CD14-positive monocyte (primary cell): ENCODE data around the gene ARL16. TPM values are rescaled to one million over a fixed set of nuclear protein-coding genes. Genes with fewer than 3 reads are reported as not detected.

Experiments used
- DNase-seq, 3 donors: peaks; one replicate each; pipeline ENCODE4 v3.0.0-alpha.2; 2011 to 2022
- H2AFZ ChIP-seq: 2 replicates; pipeline ENCODE4 v1.6.0; 2012; ENCODE audit warnings: mild to moderate bottlenecking, low read depth, low read length, inconsistent platforms; ENCODE audit not compliant: insufficient read depth, poor library complexity, severe bottlenecking
- H3K27ac ChIP-seq, 2 donors: 1 replicate in 1 of 2; 2 replicates in 1 of 2; pipeline ENCODE4 v1.5.1; 2012 to 2013; ENCODE audit warnings: low read length in 2 of 2, control low read depth in 1 of 2, inconsistent platforms in 1 of 2, low read depth in 1 of 2, mild to moderate bottlenecking in 1 of 2
- H3K27me3 ChIP-seq, 2 donors: one replicate each; pipeline versions ENCODE4 v1.6.0 to v1.6.1; 2011 to 2013; ENCODE audit warnings: low read length in 2 of 2; ENCODE audit not compliant: control insufficient read depth in 2 of 2, insufficient read depth in 2 of 2
- H3K36me3 ChIP-seq, 2 donors: replicated peaks in 1 of 2; 1 replicate in 1 of 2; 2 replicates in 1 of 2; pipeline versions ENCODE4 v1.5.1 to v1.6.1; 2012 to 2013; ENCODE audit warnings: low read length in 2 of 2, control low read depth in 1 of 2, inconsistent platforms in 1 of 2, mild to moderate bottlenecking in 1 of 2; ENCODE audit not compliant: insufficient read depth in 2 of 2, control insufficient read depth in 1 of 2
- H3K4me1 ChIP-seq, 2 donors: 1 replicate in 1 of 2; 2 replicates in 1 of 2; pipeline versions ENCODE4 v1.5.1 to v1.6.1; 2012 to 2013; ENCODE audit warnings: low read length in 2 of 2, control low read depth in 1 of 2, inconsistent platforms in 1 of 2, mild to moderate bottlenecking in 1 of 2, moderate library complexity in 1 of 2; ENCODE audit not compliant: insufficient read depth in 2 of 2, control insufficient read depth in 1 of 2
- H3K4me2 ChIP-seq: replicated peaks from 2 replicates; pipeline ENCODE3; 2012; ENCODE audit warnings: low read length, moderate library complexity, mild to moderate bottlenecking; ENCODE audit not compliant: poor library complexity, severe bottlenecking; ENCODE audit errors: extremely low read depth
- H3K4me3 ChIP-seq, 3 experiments: fragments of 200-600 bp in 1 of 3; sonication (generic) in 1 of 3; replicated peaks in 1 of 3; 1 replicate in 2 of 3; 2 replicates in 1 of 3; pipeline ENCODE4 v1.5.1; 2011 to 2013; ENCODE audit warnings: low read length in 3 of 3, mild to moderate bottlenecking in 3 of 3, control low read depth in 2 of 3, low read depth in 2 of 3, inconsistent platforms in 1 of 3, moderate library complexity in 1 of 3
- H3K79me2 ChIP-seq: 2 replicates; pipeline ENCODE4 v1.6.0; 2012; ENCODE audit warnings: mild to moderate bottlenecking, control low read depth, inconsistent platforms, low read length, moderate library complexity; ENCODE audit not compliant: insufficient read depth
- H3K9ac ChIP-seq: 2 replicates; pipeline ENCODE4 v1.6.0; 2017; ENCODE audit warnings: low read length, mild to moderate bottlenecking; ENCODE audit not compliant: insufficient read depth, poor library complexity, severe bottlenecking
- H3K9me3 ChIP-seq, 2 donors: replicated peaks in 1 of 2; 1 replicate in 1 of 2; 2 replicates in 1 of 2; pipeline versions ENCODE4 v1.5.1 to v1.6.1; 2012 to 2013; ENCODE audit warnings: low read length in 2 of 2, control low read depth in 1 of 2; ENCODE audit not compliant: control insufficient read depth in 1 of 2, insufficient read depth in 1 of 2
- H4K20me1 ChIP-seq: 2 replicates; pipeline ENCODE4 v1.6.0; 2012; ENCODE audit warnings: mild to moderate bottlenecking, low read length, control low read depth, moderate library complexity; ENCODE audit not compliant: insufficient read depth
- H3K27ac Mint-ChIP-seq, 7 donors: one replicate each; pipeline ENCODE4 v1.8.0; 2020; ENCODE audit warnings: mild to moderate bottlenecking in 7 of 7, mixed read lengths in 7 of 7, moderate library complexity in 6 of 7, inconsistent platforms in 2 of 7
- H3K27me3 Mint-ChIP-seq, 3 donors: one replicate each; pipeline ENCODE4 v1.8.0; 2021 to 2022; ENCODE audit warnings: low read depth in 3 of 3, mild to moderate bottlenecking in 3 of 3, mixed read lengths in 3 of 3, moderate library complexity in 3 of 3, inconsistent platforms in 1 of 3
- H3K36me3 Mint-ChIP-seq, 2 donors: one replicate each; pipeline ENCODE4 v1.8.0; 2020; ENCODE audit warnings: mixed read lengths in 2 of 2, inconsistent platforms in 1 of 2, mild to moderate bottlenecking in 1 of 2
- H3K4me1 Mint-ChIP-seq: one replicate; pipeline ENCODE4 v1.8.0; 2020; ENCODE audit warnings: mild to moderate bottlenecking, mixed read lengths
- H3K4me3 Mint-ChIP-seq, 2 donors: one replicate each; pipeline ENCODE4 v1.8.0; 2020; ENCODE audit warnings: mild to moderate bottlenecking in 2 of 2, mixed read lengths in 2 of 2, moderate library complexity in 1 of 2
- H3K9me3 Mint-ChIP-seq, 7 donors: one replicate each; pipeline ENCODE4 v1.8.0; 2020 to 2022; ENCODE audit warnings: mixed read lengths in 7 of 7, mild to moderate bottlenecking in 6 of 7, moderate library complexity in 6 of 7, inconsistent platforms in 2 of 7
- CTCF ChIP-seq: fragments of 200-600 bp; IDR thresholded peaks from one replicate; pipeline ENCODE4 v1.8.0; 2022; ENCODE audit warnings: antibody characterized with exemption, mild to moderate bottlenecking
- WGBS: methylation state at CpG from one replicate; pipeline ENCODE4 v1.1.5; 2013; ENCODE audit warnings: missing lambda C conversion rate; ENCODE audit not compliant: insufficient coverage; 5-methylcytosine and 5-hydroxymethylcytosine counted together
- intact Hi-C, 2 donors: fragments of 100-400 bp; cut with micrococcal nuclease; formaldehyde crosslinking; loops; one replicate each; pipeline versions ENCODE4 v1.15.0 to v1.15.1; 2023
- polyA plus RNA-seq, 3 donors: library from polyadenylated mRNA; depleted of rRNA in 1 of 3; unstranded in 2 of 3; stranded (reverse) in 1 of 3; fragments of 300-500 nt in 2 of 3; fragments of >200 nt in 1 of 3; fragmentation: Illumina TruSeq in 2 of 3; gene quantifications; 1 replicate in 2 of 3; 2 replicates in 1 of 3; pipeline ENCODE4 v1.2.3, GENCODE V29; 2012 to 2021
- small RNA-seq: library from RNA; depleted of rRNA; stranded (forward); fragments of <200 nt; gene quantifications from one replicate; pipeline ENCODE3, GENCODE V24; 2012; ENCODE audit warnings: low read depth; ENCODE audit not compliant: insufficient read length

Gene ARL16
- polyA plus RNA-seq, 3 donors = 17.6 to 43.0 (median 28.7) TPM

GRCh38 chr17:81631482-81631881, 52.1 kb downstream of the ARL16 start:
- H3K27ac Mint-ChIP-seq = peak overlapping the region in 2 of 7 donors; percentile 42 to 69
- peaks cover 68% of the 10 kb centered on the region for H3K79me2 ChIP-seq
- no peaks in the 10 kb centered on the region for H3K27me3 ChIP-seq
- WGBS = 68% methylated on average over 2 of the region's 7 CpGs
- intact Hi-C loops = no loop called here
- peaks cover 28 to 43% of the 10 kb centered on the region in 2 donors for H3K36me3 ChIP-seq
- no peak overlapping the region for H3K4me3 Mint-ChIP-seq
- TF ChIP-seq CTCF = no peak
- peaks cover 63% of the 10 kb centered on the region for H4K20me1 ChIP-seq
- H3K9ac ChIP-seq = no peak overlapping the region
- no peaks in the 10 kb centered on the region for H3K27me3 Mint-ChIP-seq
- no peak for DNase-seq
- peaks cover 18% of the 10 kb centered on the region for H3K4me1 Mint-ChIP-seq
- no peak overlapping the region for H2AFZ ChIP-seq
- peaks cover 11 to 13% of the 10 kb centered on the region in 2 donors for H3K4me1 ChIP-seq
- H3K4me3 ChIP-seq = no peak overlapping the region
- no peak overlapping the region for H3K27ac ChIP-seq
- H3K36me3 Mint-ChIP-seq = peaks cover 37 to 46% of the 10 kb centered on the region in 2 donors
- no peaks in the 10 kb centered on the region for H3K9me3 Mint-ChIP-seq
- H3K4me2 ChIP-seq = no peak overlapping the region
- H3K9me3 ChIP-seq = no peaks in the 10 kb centered on the region

Small RNA genes within 50 kb of the gene (small RNA-seq; reads per million reads assigned to genes)
- not detected for gene MIR6786

Other genes with a start within 250 kb of the ARL16 start
- gene ACTG1, start 171.0 kb downstream of the ARL16 start, polyA plus RNA-seq = 1,000 to 10,000 TPM; 1,133 to 3,195 (median 1,620) TPM
- under 1 TPM in 1 of 3 donors, not detected in 2; 0.07 TPM for gene FSCN2, start 155.4 kb downstream of the ARL16 start, polyA plus RNA-seq
- 10 to 100 TPM; 10.3 to 37.6 (median 13.9) TPM for gene FAAP100, start 131.4 kb downstream of the ARL16 start, polyA plus RNA-seq
- 100 to 1,000 TPM in 2 of 3 donors, 10 to 100 TPM in 1; 92.1 to 112 (median 106) TPM for gene NPLOC4, start 46.7 kb downstream of the ARL16 start, polyA plus RNA-seq
- not detected for gene TSPAN10, start 46.6 kb downstream of the ARL16 start, polyA plus RNA-seq
- gene PDE6G, start 27.3 kb downstream of the ARL16 start, polyA plus RNA-seq = 10 to 100 TPM in 2 of 3 donors, 1 to 10 TPM in 1; 8.9 to 12.0 (median 11.5) TPM
- gene OXLD1, start 17.2 kb downstream of the ARL16 start, polyA plus RNA-seq = 10 to 100 TPM; 46.0 to 61.1 (median 51.8) TPM
- 1 to 10 TPM; 2.4 to 8.8 (median 3.6) TPM for gene CCDC137, start 17.1 kb downstream of the ARL16 start, polyA plus RNA-seq
- 100 to 1,000 TPM in 1 of 3 donors, 10 to 100 TPM in 2; 19.3 to 200 (median 28.0) TPM for gene HGS, start 214 bp upstream of the ARL16 start, polyA plus RNA-seq
- 10 to 100 TPM; 21.2 to 57.0 (median 38.3) TPM for gene MRPL12, start 19.6 kb upstream of the ARL16 start, polyA plus RNA-seq
- gene SLC25A10, start 28.5 kb upstream of the ARL16 start, polyA plus RNA-seq = 1 to 10 TPM; 1.8 to 2.3 (median 1.9) TPM
- not detected for gene GCGR, start 120.4 kb upstream of the ARL16 start, polyA plus RNA-seq
- 10 to 100 TPM; 48.4 to 63.0 (median 48.5) TPM for gene MCRIP1, start 149.5 kb upstream of the ARL16 start, polyA plus RNA-seq
- gene PPP1R27, start 151.3 kb upstream of the ARL16 start, polyA plus RNA-seq = 1 to 10 TPM in 1 of 3 donors, under 1 TPM in 2; 0.22 to 1.5 (median 0.33) TPM
- 100 to 1,000 TPM; 108 to 297 (median 291) TPM for gene P4HB, start 176.7 kb upstream of the ARL16 start, polyA plus RNA-seq
- gene ARHGDIA, start 187.5 kb upstream of the ARL16 start, polyA plus RNA-seq = 100 to 1,000 TPM in 1 of 3 donors, 10 to 100 TPM in 2; 86.3 to 477 (median 97.2) TPM
- 10 to 100 TPM; 20.2 to 98.1 (median 57.3) TPM for gene ALYREF, start 207.8 kb upstream of the ARL16 start, polyA plus RNA-seq
- gene ANAPC11, start 207.9 kb upstream of the ARL16 start, polyA plus RNA-seq = 100 to 1,000 TPM; 184 to 512 (median 397) TPM
- gene NPB, start 218.4 kb upstream of the ARL16 start, polyA plus RNA-seq = under 1 TPM in 2 of 3 donors, not detected in 1; 0.08 to 0.16 TPM
- gene PCYT2, start 227.6 kb upstream of the ARL16 start, polyA plus RNA-seq = 10 to 100 TPM; 10.7 to 14.5 (median 11.0) TPM
- gene SIRT7, start 234.4 kb upstream of the ARL16 start, polyA plus RNA-seq = 10 to 100 TPM; 22.5 to 73.5 (median 23.7) TPM
- 10 to 100 TPM in 1 of 3 donors, 1 to 10 TPM in 2; 7.4 to 66.0 (median 7.6) TPM for gene MAFG, start 243.9 kb upstream of the ARL16 start, polyA plus RNA-seq